Left cardiac atrium (tissue), 4 donors: ENCODE measurements around the gene SERHL2. TPM values are rescaled to one million over a fixed set of nuclear protein-coding genes. Genes with fewer than 3 reads are reported as not detected.
A peak's percentile ranks its signal among the peaks of the same experiment; 100 is the strongest.
"Not testable (repeated sequence)": the region's sequence is repeated elsewhere in the genome, so short reads cannot be mapped to it uniquely, and the experiment has no call there.

Experiments
- ATAC-seq, 2 donors: fragments of 200-7000 bp; cut with Tn5 transposase; one replicate each; pipeline ENCODE4 v1.9.1; 2020; ENCODE audit warnings: mild to moderate bottlenecking in 2 of 2, moderate library complexity in 2 of 2
- DNase-seq: peaks from one replicate; pipeline ENCODE4 v3.0.0-alpha.2; 2020
- intact Hi-C, 2 donors: fragments of 100-400 bp; cut with DNase I; formaldehyde crosslinking; loops; one replicate each; pipeline versions ENCODE4 v1.14.1 to v1.15.1; 2022 to 2023
- total RNA-seq, 2 donors: library from RNA; stranded (reverse); fragmentation: NEBNext Ultra II Directional; extraction: Animal tissue kit (Norgen Biotek cat#: 25700); gene quantifications; one replicate each; pipeline ENCODE4 v1.2.1, GENCODE V29; 2021
- donor health status: DM: no; HTN: yes; CAD: no.
- donor health status: DM: no; HTN: yes; CAD: no; lungs with severe emphysema.
- donor health status: DM: yes; HTN: yes; CAD: no.
- donor health status: Dilated cardiomyopathy.

SERHL2 gene
- total RNA-seq, 2 donors from 2014 or later: 1.4 to 2.1 TPM

DNA sequence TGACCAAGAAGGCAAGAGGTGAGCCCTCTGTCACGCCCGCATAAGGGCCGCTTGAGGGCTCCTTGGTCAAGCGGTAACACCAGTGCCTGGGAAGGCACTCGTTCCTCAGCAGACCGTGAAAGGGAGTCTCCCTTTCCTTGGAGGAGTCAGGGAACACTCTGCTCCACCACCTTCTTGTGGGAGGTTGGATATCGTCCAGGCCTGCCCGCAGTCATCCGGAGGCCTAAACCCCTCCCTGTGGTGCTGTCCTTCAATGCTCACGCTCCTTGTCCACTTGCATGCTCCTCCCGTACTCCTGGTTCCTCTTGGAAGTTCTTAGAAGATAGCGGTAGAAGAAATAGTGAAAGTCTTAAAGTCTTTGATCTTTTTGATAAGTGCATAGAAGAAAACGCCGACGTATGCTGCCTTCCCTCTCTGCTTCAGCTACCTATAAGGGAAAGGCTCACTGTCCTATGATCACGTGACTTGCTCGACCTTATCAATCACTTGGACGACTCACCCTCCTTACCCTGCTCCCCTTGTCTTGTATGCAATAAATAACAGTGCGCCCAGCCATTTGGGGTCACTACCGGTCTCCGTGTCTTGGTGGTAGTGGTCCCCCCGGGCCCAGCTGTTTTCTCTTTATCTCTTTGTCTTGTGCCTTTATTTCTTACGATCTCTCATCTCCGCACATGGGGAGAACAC is 22.2 kb upstream of the SERHL2 start:
- intact Hi-C loops, ATAC-seq, DNase-seq: not testable (repeated sequence)

DNA sequence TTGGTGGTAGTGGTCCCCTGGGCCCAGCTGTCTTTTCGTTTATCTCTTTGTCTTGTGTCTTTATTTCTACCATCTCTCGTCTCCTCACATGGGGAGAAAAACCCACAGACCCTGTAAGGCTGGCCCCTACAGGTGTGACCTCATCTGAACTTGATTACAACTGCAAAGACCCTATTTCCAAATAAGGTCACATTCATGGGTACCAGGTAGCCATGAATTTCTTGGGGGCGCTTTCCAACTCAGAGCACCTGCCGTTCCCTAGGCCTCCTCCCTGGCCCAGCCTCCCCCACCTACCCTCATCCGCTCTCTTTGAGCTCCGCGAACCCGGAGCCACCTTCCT is 20.1 kb upstream of the SERHL2 start:
- no peak for DNase-seq
- intact Hi-C loops: no loop called here
- no peak for ATAC-seq

DNA sequence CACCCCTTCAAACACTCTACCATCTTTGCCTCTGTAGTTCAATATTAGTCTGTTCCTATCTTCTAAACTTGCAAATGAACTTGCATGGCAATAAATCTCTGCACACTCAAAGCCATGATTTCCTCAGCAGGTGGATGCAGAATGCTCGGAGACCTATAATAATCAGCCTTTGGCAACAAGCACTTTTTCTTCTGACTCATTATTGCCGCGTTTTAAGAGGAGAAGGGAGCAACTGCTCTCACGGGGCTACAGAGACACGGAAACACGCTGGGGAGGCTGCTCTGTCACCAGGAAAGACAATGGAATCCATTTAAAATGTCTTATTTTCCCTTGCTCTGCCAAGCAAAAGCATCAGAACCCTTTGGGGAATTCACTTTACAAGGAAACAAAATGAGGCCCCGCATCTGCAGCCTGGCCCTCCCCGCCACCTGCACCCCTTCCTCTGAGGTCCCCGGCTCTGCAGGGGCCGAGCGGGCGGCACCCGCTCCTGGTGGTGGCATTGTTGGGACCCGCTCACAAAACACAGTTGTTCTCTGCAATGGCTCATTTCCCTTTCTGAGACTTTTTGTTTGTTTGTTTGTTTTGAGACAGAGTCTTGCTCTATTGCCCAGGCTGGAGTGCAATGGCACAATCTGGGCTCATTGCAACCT is 18.5 kb upstream of the SERHL2 start:
- intact Hi-C loops, DNase-seq, ATAC-seq: not testable (repeated sequence)

DNA sequence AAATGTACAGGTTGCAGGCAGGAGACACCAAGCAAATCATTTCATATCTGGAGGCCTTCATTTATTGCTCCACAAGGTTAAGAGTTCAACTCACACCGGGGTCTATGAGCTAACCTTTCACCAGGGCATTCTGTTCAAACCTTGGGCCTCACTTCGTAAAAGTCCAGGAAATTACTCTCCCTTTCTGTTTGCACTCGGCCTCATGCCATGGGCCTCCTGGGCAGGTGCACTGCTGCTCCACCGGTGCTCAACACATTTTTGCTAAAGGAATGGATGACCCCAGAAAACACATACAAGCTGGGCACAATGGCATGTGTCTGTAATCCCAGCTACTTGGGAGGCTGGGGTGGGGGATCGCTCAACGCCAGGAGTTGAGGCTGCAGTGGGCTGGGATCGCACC is 17.6 kb upstream of the SERHL2 start:
- intact Hi-C loops: no loop called here
- DNase-seq (no peak), ATAC-seq (no peak)

DNA sequence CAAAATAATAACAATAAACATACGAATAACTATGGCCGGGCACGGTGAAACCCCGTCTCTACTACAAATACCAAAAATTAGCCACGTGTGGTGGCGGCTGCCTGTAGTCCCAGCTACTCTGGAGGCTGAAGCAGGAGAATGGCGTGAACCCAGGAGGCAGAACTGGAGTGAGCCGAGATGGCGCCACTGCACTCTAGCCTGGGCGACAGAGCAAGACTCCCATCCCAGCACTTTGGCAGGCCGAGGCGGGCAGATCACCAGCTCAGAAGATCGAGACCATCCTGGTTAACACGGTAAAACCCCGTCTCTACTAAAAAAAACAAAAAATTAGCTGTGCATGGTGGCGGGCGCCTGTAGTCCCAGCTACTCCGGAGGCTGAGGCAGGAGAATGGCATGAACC is 17.1 kb upstream of the SERHL2 start:
- intact Hi-C loops, DNase-seq, ATAC-seq: not testable (repeated sequence)

DNA sequence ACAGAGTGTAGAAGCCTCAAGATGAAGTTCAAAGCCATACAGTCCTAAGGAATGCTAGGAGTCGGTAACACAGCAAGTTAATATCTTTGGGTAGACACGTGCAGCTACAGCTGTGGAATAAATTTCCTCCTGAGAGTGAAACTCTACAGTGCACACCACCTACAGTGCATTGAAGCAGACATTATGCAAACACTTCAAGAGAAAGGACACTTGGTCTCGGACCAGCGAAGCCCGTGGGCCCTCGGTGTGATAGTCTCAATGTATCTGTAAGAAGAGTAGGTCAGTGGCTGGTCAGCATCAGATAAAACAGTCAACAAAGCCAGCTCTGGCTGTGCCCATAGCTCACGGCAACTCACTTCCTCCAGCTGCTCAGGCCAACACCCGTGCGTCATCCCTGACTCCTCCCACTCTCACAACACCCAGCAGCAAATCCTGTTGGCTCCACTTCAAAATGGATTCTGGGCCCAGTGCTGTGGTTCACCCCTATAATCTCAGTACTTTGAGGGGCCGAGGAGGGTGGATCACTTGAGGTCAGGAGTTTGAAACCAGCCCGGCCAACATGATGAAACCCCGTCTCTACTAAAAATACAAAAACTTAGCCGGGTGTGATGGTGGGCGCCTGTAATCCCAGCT is 16.4 kb upstream of the SERHL2 start:
- intact Hi-C loops: not testable (repeated sequence)
- ATAC-seq: peak; percentile 82 to 93

DNA sequence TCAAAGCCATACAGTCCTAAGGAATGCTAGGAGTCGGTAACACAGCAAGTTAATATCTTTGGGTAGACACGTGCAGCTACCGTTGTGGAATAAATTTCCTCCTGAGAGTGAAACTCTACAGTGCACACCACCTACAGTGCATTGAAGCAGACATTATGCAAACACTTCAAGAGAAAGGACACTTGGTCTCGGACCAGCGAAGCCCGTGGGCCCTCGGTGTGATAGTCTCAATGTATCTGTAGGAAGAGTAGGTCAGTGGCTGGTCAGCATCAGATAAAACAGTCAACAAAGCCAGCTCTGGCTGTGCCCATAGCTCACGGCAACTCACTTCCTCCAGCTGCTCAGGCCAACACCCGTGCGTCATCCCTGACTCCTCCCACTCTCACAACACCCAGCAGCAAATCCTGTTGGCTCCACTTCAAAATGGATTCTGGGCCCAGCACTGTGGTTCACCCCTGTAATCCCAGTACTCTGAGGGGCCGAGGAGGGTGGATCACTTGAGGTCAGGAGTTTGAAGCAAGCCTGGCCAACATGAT is 14.5 kb upstream of the SERHL2 start:
- intact Hi-C loops: not testable (repeated sequence)
- DNase-seq: peak; percentile 47
- peak; percentile 77 for ATAC-seq

More for the DNA sequence above, 16.4 kb upstream of the SERHL2 start:
- DNase-seq: not testable (repeated sequence)

DNA sequence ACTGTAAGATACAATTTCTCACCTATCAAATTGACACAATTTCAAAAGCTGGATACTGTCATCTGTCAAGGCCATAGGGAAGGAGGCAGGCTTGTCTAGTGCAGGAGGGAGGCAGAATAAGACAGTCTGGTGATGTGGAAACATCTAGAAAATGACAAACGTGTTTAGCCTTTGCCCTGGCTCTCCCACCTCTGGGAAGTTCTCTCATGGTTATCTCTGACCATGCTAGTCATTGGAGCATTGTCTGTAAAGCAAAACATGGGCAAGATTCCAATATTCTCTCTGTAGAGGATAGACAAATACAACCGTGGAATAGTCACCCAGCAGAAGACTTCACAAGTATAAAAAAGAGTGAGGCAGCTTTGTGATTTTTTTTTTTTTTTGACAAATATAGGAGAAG is 9.1 kb upstream of the SERHL2 start:
- ATAC-seq: peak in 1 of 2 donors; percentile 57
- no peak for DNase-seq
- intact Hi-C loops: no loop called here

DNA sequence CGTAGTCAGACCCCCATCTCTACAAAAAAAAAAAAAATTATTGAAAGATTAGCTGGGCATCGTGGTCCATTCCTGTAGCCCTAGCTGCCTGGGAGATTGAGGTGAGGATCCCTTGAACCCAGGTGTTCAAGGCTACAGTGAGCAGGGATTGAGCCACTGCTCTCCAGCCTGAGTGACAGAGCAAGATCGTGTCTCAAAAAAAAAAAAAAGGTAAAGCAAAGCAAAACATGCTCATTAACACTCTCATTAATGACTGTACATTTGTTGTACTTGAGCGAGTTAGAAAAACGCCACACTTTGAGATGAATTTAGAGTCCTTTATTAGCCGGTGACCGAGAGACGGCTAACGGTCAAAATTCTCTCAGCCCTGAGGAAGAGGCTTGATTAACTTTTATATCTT is 6.2 kb upstream of the SERHL2 start:
- intact Hi-C loops: no loop called here
- DNase-seq (no peak), ATAC-seq (no peak)

DNA sequence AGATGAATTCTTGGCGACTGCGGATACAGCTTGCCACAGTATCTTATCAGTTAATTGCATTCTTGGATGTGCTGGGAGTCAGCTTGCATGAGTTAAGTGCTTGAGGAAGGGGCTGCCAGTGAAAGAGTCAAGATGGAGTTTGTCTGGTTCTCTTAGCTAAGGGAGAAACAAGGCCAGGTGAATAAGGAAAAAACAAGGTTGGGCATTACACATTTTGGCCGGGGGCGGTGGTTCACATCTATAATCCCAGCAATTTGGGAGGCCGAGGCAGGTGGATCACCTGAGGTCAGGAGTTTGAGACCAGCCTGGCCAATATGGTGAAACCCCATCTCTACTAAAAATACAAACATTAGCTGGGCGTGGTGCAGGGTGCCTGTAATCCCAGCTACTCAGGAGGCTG is 5.6 kb upstream of the SERHL2 start:
- intact Hi-C loops, ATAC-seq: not testable (repeated sequence)

DNA sequence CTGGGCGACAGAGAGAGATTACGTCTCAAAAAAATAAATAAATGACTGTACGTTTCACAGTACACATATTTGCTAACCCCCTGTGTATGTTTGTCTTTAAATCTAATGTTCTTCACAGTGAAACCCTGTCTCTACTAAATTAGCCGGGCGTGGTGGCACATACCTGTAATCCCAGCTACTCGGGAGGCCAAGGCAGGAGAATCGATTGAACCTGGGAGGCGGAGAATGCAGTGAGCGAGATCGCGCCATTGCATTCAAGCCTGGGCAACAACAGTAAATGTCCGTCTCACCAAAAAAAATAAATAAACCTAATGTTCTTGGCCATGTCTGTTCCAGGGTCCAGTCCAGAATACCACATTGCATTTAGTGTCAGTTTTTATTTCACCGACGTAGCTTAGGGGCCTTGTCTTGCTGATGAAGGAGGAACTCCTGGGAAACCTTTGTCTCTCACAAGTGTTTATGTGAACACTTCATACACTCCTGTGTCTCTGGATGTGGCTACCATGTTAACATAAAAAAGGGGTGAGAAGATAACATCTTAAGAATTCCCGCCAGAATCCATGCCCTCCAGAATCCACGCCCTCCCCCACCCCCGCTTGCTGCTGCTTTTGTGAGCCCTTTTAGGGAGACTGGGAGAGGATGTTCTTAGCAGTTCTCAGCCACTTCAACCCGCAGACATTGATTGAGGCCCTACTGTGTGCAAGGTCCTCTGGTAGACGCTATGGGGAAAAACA is 5.0 kb upstream of the SERHL2 start:
- intact Hi-C loops: no loop called here
- DNase-seq: no peak
- ATAC-seq: no peak

More for the DNA sequence above, 5.6 kb upstream of the SERHL2 start:
- not testable (repeated sequence) for DNase-seq

DNA sequence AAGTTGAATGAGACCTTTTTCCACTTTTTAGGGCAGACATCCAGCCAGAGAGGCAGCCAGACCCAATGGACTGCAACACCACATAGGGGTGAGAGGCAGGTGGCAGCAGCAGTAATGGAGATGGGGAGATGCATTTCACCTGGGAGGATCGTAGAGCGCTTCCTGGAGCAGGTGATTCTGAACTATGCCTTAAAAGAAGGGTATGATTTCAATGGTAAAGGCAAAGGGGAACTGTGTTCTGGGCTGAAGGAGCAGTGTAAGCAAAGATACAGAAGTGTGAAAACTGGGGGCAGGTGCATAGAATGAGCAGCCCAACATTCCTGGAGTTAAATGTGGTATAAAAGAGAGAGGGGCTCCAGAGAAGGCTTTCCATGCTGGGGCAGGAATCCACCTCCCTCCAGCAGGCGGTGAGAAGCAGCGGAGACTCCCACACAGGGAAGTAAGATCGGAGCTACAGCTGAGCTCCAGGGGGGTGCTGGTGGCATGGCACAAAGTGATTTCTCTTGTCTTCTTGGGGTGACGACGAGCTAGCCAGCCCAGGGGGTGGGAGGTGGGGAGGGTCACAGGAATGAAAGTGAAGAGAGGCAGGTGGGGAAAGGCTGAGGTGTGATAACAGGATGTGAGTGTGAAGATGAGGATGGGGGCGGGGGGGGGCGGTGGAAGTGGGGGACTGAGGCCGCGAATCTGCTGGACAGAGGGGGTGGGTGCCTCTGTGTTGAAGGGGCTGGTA is 4.3 kb upstream of the SERHL2 start:
- DNase-seq (no peak), ATAC-seq (no peak)
- intact Hi-C loops: no loop called here

DNA sequence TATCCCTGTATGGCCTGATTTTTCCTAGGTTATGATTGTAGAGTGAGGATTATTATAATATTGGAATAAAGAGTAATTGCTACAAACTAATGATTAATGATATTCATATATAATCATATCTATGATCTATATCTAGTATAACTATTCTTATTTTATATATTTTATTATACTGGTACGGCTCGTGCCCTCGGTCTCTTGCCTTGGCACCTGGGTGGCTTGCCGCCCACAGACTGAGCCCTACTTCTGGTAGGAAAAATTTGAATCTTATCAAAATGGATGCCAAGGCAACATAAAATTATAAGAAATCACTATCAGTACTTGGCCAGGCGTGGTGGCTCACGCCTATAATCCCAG is 1.5 kb upstream of the SERHL2 start:
- ATAC-seq, DNase-seq, intact Hi-C loops: not testable (repeated sequence)

DNA sequence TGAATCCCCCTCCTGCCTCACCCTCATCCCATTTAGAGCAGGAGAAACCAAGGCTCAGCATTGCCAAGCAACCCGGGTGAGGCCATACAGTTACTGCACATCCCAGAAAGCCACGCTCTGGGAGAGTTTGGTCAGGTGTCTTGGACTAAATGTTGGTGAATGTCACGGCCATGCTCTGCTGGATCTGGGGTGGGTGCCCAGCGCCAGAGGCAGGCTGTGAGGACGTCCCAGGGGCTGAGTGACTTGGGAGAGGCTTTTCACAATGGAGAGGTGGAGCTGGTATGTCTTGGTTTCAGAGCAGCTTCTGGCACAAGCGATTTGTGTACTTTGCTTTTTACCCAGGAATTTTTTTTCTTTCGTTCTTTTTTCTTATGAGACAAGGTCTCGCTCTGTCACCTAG is 6.6 kb downstream of the SERHL2 start:
- intact Hi-C loops: no loop called here
- ATAC-seq (no peak), DNase-seq (no peak)

DNA sequence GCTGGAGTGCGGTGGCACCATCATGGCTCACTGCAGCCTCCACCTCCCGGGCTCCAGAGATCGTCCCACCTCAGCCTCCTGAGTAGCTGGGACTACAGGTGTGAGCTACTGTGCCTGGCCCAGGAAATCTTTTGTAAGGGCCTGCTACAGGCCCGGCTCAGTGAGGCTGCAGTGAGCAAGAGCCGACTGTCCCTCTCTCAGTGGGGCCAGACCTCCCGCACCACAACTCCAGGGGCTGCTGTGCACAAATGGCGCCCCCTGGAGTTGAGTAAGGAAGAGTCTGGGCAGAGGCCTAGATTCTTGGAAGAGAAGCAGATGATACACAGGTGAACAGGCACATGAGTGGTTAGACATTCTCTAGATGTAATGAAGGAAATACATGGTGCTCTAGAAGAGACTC is 7.0 kb downstream of the SERHL2 start:
- DNase-seq (no peak), ATAC-seq (peak in 1 of 2 donors; percentile 13)
- intact Hi-C loops: no loop called here

DNA sequence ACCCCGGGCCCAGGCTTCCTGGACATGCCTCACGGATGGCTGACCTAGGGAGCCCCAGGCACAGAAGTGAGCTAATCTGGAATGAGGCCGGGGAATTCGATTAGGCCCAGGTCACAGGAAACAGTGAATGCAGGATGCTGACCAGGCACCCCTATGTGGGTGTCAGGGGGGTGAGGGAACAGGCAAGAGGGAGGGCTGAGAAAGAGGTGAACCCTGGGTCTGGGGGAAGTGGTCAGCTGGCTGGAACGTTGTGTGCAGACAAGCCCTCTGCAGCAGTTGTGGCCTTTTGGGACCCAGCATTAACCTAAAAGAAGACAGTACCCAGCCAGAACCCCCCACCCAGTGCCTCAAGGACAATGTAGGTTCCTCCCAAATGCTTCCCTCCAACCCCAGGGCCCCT is 8.1 kb downstream of the SERHL2 start:
- intact Hi-C loops: no loop called here
- DNase-seq: no peak
- ATAC-seq: no peak

DNA sequence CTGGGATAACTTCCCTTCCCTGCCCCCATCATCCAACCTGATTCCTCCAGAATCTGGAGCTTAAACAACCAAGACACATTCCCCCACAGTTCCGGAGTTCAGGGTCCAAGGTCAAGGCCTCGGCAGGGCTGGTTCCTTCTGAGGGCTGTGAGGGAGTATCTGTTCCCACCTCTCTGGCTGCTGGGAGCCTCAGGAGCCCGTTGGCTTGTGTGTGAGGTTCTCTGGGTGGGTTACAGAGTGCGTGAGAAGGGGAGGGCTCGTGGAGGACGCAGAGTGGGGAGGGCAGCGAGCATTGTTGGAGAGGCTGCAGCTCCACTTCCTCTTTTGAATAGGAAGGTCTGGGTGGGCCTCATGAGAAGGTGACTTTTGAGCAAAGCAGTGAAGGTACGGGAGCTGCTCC is 8.5 kb downstream of the SERHL2 start:
- no peak for ATAC-seq
- DNase-seq: no peak
- intact Hi-C loops: no loop called here

DNA sequence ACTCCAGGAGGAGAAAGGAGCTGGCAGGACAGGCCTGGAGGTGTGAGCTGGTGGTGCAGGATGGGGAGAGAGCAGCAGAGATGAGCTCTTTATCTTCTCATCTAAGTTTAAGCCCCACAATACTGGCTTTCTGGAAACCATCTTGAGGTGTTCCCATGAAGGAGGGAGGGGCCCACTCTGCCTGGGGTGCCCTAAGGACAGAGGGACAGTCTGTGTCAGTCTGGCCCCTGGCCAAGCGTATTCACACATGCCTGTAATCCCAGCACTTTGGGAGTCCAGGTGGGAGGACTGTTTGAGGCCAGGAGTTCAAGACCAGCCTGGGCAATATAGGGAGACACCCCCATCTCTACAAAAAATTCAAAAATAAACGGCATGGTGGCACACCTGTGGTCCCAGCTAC is 8.9 kb downstream of the SERHL2 start:
- ATAC-seq (no peak), DNase-seq (no peak)
- intact Hi-C loops: no loop called here

DNA sequence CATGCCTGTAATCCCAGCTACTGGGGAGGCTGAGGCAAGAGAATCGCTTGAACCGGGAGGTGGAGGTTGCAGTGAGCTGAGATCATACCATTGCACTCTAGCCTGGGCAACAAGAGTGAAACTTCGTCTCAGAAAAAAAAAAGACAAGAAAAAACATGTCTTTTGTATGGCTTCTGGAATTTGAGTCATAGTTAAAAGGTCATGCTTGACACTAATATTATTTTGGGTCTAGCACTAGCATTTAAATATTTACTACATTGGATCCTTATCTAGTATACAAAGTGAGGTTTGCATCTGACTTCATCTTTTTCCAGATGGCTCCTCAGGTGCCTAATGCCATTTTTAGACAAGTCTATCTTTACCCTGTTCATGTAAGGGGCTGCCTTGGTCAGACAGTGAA is 10.2 kb downstream of the SERHL2 start:
- DNase-seq, intact Hi-C loops, ATAC-seq: not testable (repeated sequence)
